ENCODE results near the gene MAPKBP1. TPM values are rescaled to one million over a fixed set of nuclear protein-coding genes. Genes with fewer than 3 reads are reported as not detected.

The MAPKBP1 gene
- total and polyA plus RNA-seq, 2 of the 4 experiments (the other 2 are of a cell fraction) = 12.5 to 15.3 TPM

DNA sequence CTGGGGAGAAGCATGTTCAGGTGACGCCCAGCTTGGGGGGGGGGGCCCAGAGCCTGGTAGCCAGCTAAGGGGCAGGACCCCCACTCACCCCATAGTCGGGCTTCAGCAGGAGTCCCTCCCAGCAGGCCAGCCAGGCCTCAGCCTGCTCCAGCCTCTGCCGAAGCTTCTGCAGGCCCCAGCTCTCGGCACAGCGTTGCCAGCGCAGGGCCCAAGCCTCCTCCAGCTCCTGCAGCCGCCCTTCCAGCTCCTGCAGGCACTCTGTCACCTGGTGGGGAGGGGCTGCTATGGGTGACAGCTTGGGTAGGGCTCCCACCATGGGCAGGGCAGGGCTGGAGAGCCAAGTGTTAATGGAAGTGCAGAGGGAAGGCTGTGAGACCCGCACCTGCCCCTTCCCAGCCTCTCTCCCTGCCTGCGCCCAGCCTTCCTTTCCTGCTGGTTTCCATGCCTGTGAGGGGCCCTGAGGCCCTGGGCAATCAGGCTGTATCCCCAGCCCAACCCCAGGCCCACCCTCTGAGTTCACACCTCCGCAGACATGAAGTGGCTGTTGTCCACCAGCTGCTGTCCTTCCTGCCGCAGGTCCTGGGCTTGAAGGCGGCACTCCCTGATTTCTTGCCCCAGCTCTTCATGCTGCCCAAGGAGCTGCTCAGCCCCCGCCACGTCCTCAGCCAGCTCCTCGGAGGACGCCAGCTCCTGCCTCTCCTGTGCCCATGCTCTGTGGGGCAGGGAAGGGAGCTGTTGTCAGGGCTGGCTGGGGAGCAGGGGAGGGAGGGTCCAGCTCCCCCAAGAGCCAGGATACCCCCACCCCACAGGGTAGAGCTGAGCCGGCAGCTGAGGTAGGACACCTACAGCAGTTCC is 78.7 kb downstream of the MAPKBP1 start:
- dilution Hi-C loops (cut with HindIII; ENCODE audit: low sequenced_read_pairs, unreplicated experiment) (no loop called here), in situ Hi-C loops (cut with MboI; ENCODE audit: low sequenced_read_pairs) (no loop called here), intact Hi-C loops (cut with micrococcal nuclease) (no loop called here)
- Histone ChIP-seq H2BK120ac (ENCODE audit: low read depth, low read length) (no peak overlapping the region), H3K14ac (replicated peaks; ENCODE audit: low read depth, low read length) (no peak overlapping the region), H4K8ac (ENCODE audit: low read depth in 2 of 2, low read length in 2 of 2) (no peak overlapping the region), H3K9me1 (ENCODE audit: insufficient read depth, low read length) (no peaks in the 10 kb centered on the region), H2AFZ (replicated peaks; ENCODE audit: low read length, poor library complexity) (no peak overlapping the region), H3K9me3 (ENCODE audit: control insufficient read depth, insufficient read depth, low read length) (no peaks in the 10 kb centered on the region), H4K5ac (ENCODE audit: low read depth, low read length) (no peak overlapping the region), H3K79me1 (ENCODE audit: low read depth in 1 of 2, low read length in 2 of 2) (no peaks in the 10 kb centered on the region), H2BK5ac (ENCODE audit: low read depth, low read length, poor library complexity, severe bottlenecking) (no peak overlapping the region), H4K20me1 (ENCODE audit: insufficient read depth, low read length) (no peaks in the 10 kb centered on the region), H4K91ac (ENCODE audit: insufficient read depth, low read depth, low read length) (no peak overlapping the region), H3K4ac (ENCODE audit: low read depth, low read length) (no peak overlapping the region), H2AK5ac (ENCODE audit: low read depth, low read length) (no peak overlapping the region), H3K18ac (ENCODE audit: low read depth, low read length) (no peak overlapping the region), H2BK20ac (ENCODE audit: low read depth, low read length) (no peak overlapping the region), H3K9ac (ENCODE audit: low read depth, low read length) (no peak overlapping the region), H3K56ac (ENCODE audit: extremely low read depth, insufficient read depth, low read length) (no peak overlapping the region), H3K27me3 (ENCODE audit: control insufficient read depth, insufficient read depth, low read length) (peaks cover 22% of the 10 kb centered on the region; the same call in 1 of the 2 replicates), H3K4me3 (ENCODE audit: insufficient read depth, low read depth, low read length) (no peak overlapping the region), H2AK9ac (replicated peaks; ENCODE audit: low read depth, low read length, poor library complexity) (no peak overlapping the region), H3K4me1 (ENCODE audit: control insufficient read depth, insufficient read depth, low read length) (no peaks in the 10 kb centered on the region; the same call in 1 of the 2 replicates), H3K36me3 (ENCODE audit: control insufficient read depth, insufficient read depth, low read length) (peaks cover 2% of the 10 kb centered on the region), H3K27ac (ENCODE audit: insufficient read depth, low read length) (no peak overlapping the region), H3K4me2 (ENCODE audit: low read depth, low read length) (no peak overlapping the region), H2BK15ac (ENCODE audit: low read depth, low read length) (no peak overlapping the region), H3K23ac (ENCODE audit: low read depth, low read length) (no peak overlapping the region)
- ATAC-seq (ENCODE audit: low read depth) (no peak), DNase-seq (no peak)
- no TSS peak for BruUV-seq (replicated peaks)
- 62% methylated on average over 6 of the region's 17 CpGs; no CpG with 5 or more reads in 1 of the 2 experiments for WGBS, 2 experiments (ENCODE audit: extremely low coverage in 2 of 2, insufficient read length in 1 of 2)
- ChIA-PET CTCF (no interaction called here), POLR2A (ENCODE audit: unreplicated experiment) (no interaction called here)
- TF ChIP-seq MXI1 (IDR thresholded peaks at IDR 0.05; ENCODE audit: borderline replicate concordance, low read depth, low read length) (no peak), SMC3 (IDR thresholded peaks at IDR 0.05; ENCODE audit: low read depth, low read length) (no peak), BHLHE40 (IDR thresholded peaks at IDR 0.05; ENCODE audit: low read depth, low read length) (no peak), MAZ (IDR thresholded peaks at IDR 0.05; ENCODE audit: borderline replicate concordance, low read depth, low read length) (no peak), RCOR1 (IDR thresholded peaks at IDR 0.05; ENCODE audit: insufficient replicate concordance, low read length) (no peak), MAFK (IDR thresholded peaks at IDR 0.05; ENCODE audit: low read depth, low read length) (no peak), NFE2L2 (IDR thresholded peaks at IDR 0.05; ENCODE audit: low read depth, low read length) (no peak), FOS (IDR thresholded peaks at IDR 0.05; ENCODE audit: low read depth, low read length) (no peak), RFX5 (IDR thresholded peaks at IDR 0.05; ENCODE audit: low read depth, low read length) (no peak), CEBPB (IDR thresholded peaks at IDR 0.05; ENCODE audit: low read depth, low read length) (no peak), CHD1 (IDR thresholded peaks at IDR 0.05; ENCODE audit: low read depth, low read length) (no peak), RAD21 (IDR thresholded peaks at IDR 0.05; ENCODE audit: low read length) (no peak)
- TF ChIP-seq, protein P1, sequence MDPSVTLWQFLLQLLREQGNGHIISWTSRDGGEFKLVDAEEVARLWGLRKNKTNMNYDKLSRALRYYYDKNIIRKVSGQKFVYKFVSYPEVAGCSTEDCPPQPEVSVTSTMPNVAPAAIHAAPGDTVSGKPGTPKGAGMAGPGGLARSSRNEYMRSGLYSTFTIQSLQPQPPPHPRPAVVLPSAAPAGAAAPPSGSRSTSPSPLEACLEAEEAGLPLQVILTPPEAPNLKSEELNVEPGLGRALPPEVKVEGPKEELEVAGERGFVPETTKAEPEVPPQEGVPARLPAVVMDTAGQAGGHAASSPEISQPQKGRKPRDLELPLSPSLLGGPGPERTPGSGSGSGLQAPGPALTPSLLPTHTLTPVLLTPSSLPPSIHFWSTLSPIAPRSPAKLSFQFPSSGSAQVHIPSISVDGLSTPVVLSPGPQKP (IDR thresholded peaks at IDR 0.05; ENCODE audit: borderline replicate concordance, low read depth, low read length) = no peak
- TF ChIP-seq, protein P2, sequence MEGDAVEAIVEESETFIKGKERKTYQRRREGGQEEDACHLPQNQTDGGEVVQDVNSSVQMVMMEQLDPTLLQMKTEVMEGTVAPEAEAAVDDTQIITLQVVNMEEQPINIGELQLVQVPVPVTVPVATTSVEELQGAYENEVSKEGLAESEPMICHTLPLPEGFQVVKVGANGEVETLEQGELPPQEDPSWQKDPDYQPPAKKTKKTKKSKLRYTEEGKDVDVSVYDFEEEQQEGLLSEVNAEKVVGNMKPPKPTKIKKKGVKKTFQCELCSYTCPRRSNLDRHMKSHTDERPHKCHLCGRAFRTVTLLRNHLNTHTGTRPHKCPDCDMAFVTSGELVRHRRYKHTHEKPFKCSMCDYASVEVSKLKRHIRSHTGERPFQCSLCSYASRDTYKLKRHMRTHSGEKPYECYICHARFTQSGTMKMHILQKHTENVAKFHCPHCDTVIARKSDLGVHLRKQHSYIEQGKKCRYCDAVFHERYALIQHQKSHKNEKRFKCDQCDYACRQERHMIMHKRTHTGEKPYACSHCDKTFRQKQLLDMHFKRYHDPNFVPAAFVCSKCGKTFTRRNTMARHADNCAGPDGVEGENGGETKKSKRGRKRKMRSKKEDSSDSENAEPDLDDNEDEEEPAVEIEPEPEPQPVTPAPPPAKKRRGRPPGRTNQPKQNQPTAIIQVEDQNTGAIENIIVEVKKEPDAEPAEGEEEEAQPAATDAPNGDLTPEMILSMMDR (conservative IDR thresholded peaks at IDR 0.05; ENCODE audit: low read depth, low read length) = no peak
- TF ChIP-seq, protein P3, sequence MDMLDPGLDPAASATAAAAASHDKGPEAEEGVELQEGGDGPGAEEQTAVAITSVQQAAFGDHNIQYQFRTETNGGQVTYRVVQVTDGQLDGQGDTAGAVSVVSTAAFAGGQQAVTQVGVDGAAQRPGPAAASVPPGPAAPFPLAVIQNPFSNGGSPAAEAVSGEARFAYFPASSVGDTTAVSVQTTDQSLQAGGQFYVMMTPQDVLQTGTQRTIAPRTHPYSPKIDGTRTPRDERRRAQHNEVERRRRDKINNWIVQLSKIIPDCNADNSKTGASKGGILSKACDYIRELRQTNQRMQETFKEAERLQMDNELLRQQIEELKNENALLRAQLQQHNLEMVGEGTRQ (IDR thresholded peaks at IDR 0.05; ENCODE audit: low read depth, low read length) = no peak
